T-helper 1 cell (primary cell): Measurements from ENCODE around the gene ECI1.
"Not testable (repeated sequence)": the region's sequence is repeated elsewhere in the genome, so short reads cannot be mapped to it uniquely, and the experiment has no call there.

Experiments
- DNase-seq, 5 donors: peaks; one replicate each; pipeline ENCODE4 v3.0.0-alpha.2; 2012 to 2020

Gene ECI1

DNA sequence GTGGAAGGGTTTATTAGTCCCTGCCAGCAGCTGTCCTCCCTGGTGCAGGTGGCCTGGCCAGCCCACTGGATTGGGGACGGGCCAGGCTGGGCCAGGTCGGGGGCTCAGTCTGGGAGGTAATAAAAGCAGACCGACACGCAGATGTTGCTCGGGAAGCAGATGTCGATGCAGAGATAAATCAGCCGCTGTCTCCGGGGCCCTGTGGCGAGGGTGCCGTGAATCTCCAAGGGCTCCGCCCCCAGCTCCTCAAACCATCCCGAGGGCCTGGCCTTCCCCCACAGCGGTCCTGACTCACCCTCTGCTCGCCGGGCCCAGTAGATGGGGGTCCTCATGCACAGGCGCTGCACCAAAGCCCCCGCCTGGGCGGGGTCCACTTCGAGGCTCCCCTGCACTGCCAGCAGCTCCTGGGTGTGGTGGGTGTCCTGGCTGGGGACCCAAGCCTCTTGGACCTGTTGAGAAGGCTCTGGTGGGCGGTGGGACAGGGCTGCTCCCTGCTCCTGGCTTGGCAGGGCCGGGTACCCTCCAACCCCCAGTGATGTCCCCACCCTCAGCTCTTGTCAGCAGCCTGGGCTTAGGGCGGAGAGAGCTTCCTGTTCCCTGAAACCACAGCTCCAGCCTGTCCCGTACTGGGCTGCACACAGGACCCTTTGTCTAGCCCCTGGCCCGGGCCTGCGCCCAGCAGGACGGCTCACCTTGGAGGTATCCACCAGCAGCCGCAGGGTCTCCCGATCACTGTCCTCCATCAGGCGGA is 42.0 kb downstream of the ECI1 start:
- no peak for DNase-seq

DNA sequence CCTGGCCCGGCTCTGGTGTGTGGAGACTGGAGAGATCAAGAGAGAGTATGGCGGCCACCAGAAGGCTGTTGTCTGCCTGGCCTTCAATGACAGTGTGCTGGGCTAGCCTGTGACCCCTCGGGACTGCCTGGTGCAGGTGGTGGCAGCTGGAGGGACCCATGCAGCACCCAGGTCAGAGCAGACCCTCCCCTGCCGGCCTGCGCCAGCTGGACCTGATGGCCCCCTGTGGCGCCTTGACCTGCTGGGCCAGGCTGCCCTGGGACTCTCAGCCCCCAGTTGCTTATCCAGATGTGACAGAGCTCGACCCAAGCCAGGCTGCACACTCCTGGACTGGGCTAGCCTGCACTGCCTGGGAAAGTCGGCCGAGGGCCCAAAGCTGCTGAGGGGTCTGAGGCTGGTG is 42.6 kb downstream of the ECI1 start:
- DNase-seq = no peak

DNA sequence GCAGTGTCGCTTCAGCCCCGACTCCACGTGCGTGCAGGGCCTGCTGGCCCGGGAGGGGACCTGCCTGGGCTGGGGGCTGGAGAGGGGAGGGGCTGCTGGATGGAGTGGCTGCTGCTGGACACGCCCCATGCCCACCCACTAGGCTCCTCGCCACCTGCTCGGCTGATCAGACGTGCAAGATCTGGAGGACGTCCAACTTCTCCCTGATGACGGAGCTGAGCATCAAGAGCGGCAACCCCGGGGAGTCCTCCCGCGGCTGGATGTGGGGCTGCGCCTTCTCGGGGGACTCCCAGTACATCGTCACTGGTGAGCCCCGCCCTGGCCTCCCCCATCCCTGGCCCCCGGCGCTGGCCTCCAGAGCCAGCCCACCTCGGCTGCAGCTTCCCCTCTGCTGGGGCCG is 43.1 kb downstream of the ECI1 start:
- DNase-seq = no peak

DNA sequence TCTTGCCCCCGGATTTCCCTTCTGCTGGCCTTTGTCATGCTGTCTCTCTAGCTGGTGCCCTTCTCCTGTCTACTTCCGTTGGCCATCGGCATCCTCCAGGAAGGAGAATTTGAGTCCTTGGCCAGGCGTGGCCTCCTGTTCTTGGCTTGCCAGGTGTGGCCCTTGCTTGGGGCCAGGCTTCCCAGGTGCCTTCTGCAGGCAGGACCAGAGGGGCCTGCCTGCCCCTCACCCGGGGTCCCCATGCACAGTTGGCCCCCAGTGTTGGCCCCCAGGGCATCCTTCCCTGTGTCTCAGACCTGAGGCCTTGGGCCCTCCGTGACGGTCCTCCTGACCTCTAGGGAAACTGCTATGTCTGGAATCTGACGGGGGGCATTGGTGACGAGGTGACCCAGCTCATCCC is 43.5 kb downstream of the ECI1 start:
- no peak for DNase-seq

DNA sequence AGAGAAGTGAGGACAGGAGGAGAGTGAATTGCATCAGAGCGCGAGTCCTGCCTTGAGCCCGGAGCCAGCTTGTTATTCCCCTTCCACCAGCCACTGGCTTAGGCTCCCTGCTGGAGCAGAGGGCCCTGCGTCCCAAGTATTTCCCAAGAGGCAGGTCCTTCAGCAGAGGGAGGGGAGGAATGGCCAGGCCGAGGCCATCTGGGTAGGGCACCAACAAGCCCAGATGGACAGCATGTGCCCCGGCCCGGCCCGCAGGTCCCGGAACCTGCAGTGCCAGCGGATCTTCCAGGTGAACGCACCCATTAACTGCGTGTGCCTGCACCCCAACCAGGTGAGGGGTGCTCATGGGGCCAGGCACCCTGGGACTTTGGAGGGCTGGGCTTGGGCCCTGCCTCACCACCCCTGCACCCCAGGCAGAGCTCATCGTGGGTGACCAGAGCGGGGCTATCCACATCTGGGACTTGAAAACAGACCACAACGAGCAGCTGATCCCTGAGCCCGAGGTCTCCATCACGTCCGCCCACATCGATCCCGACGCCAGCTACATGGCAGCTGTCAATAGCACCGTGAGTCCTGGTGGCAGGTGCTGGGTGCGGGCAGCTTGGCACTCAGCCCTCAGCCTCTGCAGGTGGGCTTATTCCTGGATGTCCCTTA is 44.5 kb downstream of the ECI1 start:
- no peak for DNase-seq

DNA sequence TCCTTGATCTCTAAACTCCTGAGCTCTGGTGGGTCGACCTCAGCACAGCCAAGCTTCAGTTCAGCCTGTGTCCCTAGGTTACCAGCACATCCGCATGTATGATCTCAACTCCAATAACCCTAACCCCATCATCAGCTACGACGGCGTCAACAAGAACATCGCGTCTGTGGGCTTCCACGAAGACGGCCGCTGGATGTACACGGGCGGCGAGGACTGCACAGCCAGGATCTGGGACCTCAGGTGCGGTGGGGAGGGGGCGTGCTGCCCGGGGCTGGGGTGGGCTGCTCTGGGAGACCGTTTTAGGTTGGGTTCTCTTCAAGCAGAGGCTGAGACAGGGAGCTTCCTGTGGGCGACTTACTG is 45.0 kb downstream of the ECI1 start:
- no peak for DNase-seq

DNA sequence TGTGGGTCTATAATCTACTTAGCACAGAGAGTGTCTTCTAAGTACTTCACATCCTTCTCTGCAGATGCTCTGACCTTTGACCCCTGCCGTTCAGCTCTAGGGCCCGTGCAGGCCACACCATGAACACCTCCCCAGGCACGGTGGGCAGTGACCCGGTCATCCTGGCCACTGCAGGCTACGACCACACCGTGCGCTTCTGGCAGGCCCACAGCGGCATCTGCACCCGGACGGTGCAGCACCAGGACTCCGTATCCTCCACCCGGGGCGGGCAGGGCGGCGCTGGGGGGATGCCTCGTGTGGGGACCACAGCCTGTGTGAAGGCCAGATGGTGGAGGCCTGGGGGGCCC is 45.4 kb downstream of the ECI1 start:
- no peak for DNase-seq

DNA sequence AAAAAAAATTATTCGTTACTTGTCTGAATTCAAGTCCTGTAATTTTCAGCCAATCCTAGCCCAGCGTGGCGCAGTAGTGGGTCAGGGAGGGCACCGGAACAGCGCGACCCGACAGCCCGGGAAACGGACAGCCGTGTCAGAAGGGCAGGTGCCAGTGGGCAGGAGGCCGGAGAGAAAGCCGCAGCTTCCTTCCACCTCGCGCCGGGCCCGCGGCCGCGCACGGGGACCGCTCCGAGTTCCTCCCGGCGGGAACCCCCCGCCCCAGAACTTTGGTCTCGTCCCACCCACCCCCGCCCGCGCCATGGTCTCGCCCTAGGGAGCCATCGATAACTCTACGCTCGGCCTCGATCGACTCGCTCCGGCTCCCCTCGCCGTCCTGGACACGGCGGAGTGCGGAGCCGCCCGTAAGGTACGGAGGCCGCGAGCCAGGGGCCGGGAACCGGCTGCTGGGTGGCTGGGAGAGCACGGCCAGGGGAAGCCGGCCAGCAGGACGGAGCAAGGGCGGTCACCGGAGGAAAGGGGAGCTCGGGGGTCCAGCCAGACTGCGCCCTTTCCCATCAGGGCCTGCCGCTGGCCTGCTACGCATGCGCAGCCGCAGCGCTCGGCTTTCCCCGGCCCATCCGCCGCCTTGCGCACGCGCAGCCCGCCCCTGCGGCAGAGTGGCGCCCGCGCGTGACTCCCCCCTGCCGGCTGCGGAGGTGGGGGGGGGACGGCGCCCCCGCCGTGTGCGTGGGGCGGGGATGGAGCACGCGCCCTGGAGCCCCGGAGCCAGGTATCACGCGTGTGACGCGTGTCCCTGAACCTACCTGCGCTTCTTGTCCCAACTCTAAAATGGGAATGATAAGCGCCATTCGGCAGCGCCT is 46.1 kb downstream of the ECI1 start, which contains the start of gene MLST8:
Gene MLST8, plus strand, starts transcription at position 351 of the 863 bp plus-strand sequence. CDS start 632 bp downstream, outside the sequence.
- peak; percentile 84 to 97 (median 88) for DNase-seq

DNA sequence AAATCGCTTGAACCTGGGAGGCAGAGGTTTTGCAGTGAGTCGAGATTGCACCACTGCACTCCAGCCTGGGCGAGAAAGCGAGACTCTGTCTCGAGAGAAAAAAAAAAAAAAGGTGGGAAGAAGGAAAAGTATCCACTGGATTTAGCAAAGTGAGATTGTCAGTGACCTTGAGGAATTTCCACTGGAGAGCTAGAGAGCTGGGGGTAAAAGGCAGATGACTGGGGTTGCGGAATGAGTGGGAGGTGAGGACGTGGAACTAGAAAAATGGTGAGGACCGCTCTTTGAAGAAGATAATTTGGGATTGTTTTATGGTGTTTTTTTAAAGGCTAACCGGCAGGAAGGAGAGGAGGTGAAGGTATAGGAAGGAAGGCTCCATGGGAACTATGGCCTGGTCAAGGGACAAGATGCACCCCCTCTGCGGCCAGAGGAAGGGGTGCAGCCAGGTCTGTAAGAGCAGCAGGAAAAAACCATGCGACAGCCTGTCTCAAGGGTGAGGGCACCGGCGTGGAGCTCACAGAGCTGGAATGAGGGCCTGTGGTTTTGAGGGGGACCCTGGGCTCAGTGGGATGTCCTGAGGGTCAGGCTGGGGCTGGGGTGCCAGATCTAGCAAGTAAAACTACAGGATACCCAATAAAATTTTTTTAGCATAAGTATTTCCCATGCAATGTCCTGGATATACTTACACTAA is 46.8 kb downstream of the ECI1 start:
- DNase-seq = no peak

DNA sequence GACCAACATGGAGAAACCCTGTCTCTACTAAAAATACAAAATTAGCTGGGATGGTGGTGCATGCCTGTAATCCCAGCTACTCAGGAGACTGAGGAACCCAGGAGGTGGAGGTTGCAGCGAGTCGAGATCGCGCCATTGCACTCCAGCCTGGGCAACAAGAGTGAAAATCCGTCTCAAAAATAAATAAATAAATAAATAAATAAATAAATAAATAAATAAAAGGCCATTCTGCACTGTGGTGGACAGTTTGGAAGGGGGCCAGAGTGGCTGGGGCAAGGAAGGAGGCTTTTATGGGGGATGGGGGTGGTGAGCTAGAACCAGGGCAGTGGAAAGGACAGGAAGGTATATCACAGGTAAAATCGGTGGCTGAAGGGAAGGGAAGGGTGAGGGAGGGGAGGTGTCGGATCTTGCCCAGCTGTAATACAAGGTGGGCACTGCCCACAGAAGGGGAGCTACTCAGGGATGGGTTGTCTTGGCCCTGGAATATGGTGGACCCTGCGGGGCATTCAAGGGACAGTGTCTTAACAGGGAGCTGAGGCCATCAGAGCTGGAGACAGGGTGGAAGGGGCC is 48.2 kb downstream of the ECI1 start:
- not testable (repeated sequence) for DNase-seq

DNA sequence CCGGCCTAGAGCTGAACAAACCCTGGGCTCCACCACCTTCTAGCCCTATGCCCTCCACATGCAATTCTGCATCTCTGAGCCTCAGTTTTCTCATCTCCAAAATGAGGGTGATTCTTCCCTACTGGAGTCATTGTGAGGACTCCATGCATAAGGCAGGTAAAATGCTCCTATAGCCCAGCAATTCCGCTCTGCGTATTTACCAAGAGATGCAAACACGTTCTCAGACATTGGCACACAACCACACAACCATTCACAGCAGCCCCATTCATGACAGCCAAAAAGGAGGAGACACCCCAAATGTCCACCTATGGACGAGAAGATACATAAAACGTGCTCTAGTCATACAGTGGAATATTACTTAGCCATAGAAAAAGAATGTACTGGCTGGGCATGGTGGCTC is 51.1 kb downstream of the ECI1 start:
- no peak for DNase-seq

DNA sequence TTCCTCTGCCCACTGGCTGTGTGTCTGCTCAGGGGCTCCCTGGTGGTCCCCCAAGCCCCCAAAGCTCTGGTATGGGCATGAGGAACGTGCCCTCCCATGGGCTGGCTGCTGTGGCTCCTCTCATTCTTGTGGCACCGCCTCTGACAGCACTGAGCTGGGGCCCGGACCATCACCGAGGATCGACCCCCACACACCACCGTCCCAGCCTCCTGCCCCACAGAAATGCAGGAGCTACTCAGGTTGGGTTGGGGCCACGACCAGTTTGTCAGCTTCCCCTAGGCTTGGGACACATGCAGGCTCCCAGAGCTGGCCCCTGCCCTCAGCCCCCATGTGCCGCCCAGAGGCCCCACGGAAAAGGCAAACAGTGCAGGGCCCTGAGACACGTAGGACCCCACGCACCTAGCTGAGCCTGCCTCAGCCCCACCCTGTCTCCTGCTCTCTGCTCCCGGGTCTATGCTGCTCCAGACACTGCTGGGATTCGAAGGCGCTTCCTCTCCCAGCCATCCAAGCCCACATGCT is 51.7 kb downstream of the ECI1 start:
- no peak for DNase-seq

DNA sequence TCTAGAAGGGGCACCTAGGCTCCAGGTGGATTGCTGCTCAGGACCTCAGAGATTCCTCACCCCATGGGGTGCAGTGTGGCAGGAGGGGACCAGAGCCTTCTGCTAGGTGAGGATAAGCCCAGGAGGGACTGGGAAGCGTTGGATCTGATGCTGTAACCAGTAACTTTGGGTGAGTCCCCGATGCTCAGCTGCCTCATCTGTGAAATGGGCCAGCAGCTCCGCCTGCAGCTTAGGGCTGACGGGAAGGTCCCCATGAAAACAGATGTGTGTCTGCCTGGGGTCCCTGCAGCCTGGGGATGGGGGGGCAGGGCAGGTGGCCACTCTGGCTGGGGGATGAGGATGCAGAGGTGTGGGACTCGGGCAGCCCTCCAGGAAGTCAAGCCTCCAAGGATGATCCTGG is 52.3 kb downstream of the ECI1 start:
- no peak for DNase-seq

DNA sequence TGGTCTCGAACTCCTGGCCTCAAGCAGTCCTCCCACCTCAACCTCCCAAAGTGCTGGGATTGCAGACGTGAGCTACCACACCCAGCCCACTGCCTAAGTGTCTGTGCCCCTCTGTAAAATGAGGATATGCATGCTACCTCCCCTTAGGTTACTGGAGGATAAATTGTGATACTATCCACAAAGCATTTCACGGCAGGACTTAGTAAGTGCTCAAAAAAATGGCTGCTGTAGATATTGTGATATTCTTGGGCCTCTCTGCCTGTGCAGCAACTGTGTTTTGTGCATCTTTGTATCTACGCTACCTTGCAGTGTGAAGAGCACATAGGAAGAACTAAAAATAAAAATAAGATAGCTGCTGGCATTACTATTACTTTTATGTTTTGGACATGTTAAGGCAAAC is 53.1 kb downstream of the ECI1 start:
- no peak for DNase-seq

DNA sequence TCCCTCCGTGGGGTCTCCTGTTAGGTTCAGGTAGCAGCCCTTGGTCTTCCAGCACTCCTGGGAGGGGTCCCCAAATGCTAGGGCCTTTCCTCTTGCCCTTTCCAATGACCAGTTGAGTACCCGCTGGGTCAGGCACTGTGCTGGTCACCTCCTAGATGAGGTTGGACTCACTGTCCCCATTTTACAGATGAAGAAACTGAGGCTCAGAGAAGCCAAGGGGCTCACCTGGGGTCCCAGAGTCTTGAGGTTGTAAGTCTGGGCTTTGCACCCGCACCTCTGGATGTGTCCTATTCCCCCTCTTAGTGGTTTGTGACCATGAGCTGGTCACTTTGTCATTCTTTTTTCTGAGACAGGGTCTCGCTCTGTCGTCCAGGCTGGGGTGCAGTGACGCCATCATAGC is 53.6 kb downstream of the ECI1 start:
- no peak for DNase-seq

DNA sequence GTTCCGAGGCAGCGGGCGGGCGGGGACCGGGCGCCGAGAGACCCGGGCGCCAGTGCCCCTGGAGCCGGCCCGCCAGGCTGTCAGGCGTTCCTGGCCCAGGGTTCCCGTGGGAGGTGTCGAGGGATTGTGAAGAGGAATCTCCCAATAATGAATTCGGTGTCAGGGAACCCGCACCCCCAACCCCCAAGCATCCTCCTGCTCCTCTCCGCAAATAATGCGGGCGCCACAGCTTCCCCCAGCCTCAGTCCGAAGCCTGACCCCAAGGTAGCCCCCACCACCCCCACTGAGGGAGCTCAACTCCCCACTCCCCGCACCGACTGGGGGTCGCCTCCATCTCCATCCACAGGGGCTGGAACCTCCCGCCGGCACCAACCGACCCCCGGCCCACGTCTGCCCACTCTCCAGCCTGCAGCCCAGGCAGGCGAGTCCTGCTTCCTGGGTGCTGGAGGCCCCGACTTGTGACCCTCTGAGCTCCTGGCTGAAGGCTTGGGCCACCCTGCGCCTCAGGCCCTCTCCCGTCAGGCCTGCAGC is 54.3 kb downstream of the ECI1 start:
- no peak for DNase-seq

DNA sequence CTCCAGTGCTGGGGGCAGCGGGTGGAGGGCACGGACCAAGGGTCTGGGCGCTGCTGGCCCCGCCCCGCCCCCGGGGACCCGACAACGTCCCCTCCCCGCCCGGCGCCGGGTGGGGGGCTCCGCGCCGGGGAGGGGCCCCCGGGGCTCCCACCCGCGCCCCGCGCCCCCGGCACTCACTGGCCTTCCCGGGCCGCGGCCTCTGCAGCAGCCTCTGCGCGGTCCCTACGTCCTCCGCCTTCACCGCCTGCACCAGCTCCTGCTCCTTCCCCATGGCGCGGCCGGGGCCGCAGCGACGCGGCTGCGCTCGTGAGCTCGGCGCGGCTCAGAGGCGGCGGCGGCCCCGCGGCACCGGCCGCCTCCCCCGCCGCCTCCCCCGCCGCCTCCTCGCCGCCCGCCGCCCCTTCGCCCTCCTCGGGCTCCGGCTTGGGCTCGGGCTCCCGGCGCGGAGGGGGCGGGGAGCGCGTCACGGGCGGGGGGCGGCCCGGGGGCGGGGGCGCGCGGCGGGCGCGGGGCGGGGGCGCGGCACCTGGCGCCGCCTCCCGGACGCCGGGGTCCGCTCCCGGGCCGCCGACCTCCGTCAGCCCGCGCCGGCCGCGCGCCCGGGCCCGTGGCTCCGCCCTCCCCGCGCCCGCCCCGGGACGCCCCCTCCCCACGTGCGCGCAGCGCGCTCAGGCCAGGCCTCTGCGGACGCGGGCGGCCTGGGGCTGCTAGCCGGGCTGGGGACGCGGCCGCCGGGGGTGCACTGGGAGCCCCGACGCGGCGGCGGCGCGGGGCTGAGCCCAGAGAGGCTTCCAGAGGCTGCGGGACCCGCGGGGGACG is 55.0 kb downstream of the ECI1 start, which contains the start of gene CASKIN1:
Gene CASKIN1, minus strand, starts transcription at position 444 of the 819 bp plus-strand sequence. Its CDS starts 173 bp downstream, at position 271.
- no peak for DNase-seq

DNA sequence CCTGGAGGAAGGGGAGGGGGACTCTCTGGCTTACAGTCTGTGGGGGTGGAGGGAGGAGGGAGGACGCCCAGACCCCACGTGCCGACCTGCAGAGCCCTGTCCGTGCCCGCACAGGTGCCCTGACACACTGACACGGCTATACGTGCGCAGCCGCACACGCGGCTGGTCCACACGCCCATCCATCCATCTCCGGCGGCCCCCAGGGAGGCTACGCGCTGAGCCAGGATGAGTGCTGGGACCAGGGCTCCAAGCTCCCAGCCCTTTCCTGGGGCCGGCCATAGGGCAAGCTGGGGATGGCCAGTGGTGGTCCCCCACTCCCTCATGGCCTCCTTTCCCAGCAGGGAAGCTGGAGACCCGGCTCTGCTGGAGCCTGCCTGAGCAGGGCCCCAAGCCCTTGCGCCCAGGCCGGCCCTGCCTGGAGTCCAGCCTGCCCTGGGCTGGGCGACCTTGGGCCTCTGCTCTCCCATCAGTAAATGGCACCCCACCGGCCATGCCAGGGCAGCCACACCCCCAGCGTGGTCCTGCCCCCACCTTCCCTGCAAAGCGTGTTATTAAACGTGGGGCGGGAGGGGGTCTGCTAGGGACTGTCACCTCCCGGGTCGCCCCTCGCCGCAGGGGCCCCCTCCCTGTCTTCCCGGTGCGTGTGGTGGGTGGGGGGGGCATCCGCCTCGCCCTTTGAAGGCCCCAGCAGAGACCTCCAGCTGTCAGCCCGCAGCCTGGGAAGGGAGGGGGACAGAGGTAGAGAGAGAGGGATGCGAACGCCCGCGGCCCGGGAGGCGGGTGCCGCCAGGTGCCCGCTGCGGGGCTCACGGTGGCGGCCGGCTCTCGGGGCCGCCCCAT is 55.8 kb downstream of the ECI1 start:
- DNase-seq = no peak

DNA sequence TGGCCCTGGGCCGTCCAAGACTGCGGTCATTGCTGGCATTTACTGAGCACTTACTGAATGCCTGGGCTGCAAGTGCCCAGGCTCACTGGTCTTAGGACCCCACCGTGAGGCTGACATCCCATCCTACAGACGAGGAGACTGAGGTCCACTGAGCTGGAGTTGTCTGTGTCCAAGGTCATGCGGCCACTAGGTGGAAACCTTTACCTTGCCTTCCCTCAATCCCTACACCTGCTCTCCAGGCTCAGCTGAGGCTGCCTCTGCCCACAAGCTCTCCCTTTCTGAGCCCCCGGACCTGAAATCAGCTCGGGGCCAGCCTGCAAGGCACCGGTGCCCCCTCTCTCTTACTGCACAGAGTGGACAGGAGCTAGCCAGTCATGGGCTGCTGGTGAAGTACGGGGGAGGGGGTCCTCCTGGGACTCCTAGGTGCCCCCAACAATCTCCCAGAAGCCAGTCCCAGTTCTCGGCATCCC is 56.5 kb downstream of the ECI1 start:
- DNase-seq = peak in 3 of 5 donors; percentile 39 to 64 (median 45)
